NT2/D1 (cell line): ENCODE results near the gene TMEM40.

Source experiments
- DNase-seq: peaks from one replicate; pipeline ENCODE4 v3.0.0-alpha.2; 2011; ENCODE audit warnings: low read depth, low spot score
- H3K27me3 ChIP-seq: 2 replicates; pipeline ENCODE4 v1.6.0; 2011; ENCODE audit warnings: mild to moderate bottlenecking; ENCODE audit not compliant: insufficient read length, insufficient read depth
- H3K36me3 ChIP-seq: 2 replicates; pipeline ENCODE4 v1.6.1; 2011; ENCODE audit warnings: mild to moderate bottlenecking, low read length, mixed read lengths; ENCODE audit not compliant: insufficient read depth, insufficient read length
- H3K4me1 ChIP-seq: 2 replicates; pipeline ENCODE4 v1.5.1; 2011; ENCODE audit not compliant: insufficient read depth, insufficient read length
- H3K4me3 ChIP-seq: 2 replicates; pipeline ENCODE4 v1.5.1; 2011; ENCODE audit warnings: low read depth; ENCODE audit not compliant: insufficient read length
- H3K9ac ChIP-seq: 2 replicates; pipeline ENCODE4 v1.6.0; 2011; ENCODE audit warnings: low read depth; ENCODE audit not compliant: insufficient read length
- H3K9me3 ChIP-seq: 2 replicates; pipeline ENCODE4 v1.5.1; 2011; ENCODE audit warnings: mild to moderate bottlenecking, low read length; ENCODE audit not compliant: insufficient read depth
- SUZ12 ChIP-seq: IDR thresholded peaks from 2 replicates; pipeline ENCODE4 v1.6.1; 2011; ENCODE audit not compliant: insufficient read length, insufficient read depth; ENCODE audit errors: extremely low read depth
- YY1 ChIP-seq: IDR thresholded peaks from 2 replicates; pipeline ENCODE4 v1.6.1; 2011; ENCODE audit not compliant: insufficient read length, insufficient read depth
- ZNF274 ChIP-seq: IDR thresholded peaks from 2 replicates; pipeline ENCODE4 v1.6.1; 2011; ENCODE audit warnings: mild to moderate bottlenecking, low read depth, low read length

TMEM40 gene

GRCh38 chr3:12743583-12743982 lies 15.5 kb downstream of the TMEM40 start:
- H3K4me1 ChIP-seq, result peaks cover 11% of the 10 kb centered on the region
- H3K27me3 ChIP-seq, result no peaks in the 10 kb centered on the region
- H3K9me3 ChIP-seq, result no peaks in the 10 kb centered on the region
- H3K9ac ChIP-seq, result no peak overlapping the region
- no peaks in the 10 kb centered on the region for H3K36me3 ChIP-seq
- no peak for TF ChIP-seq SUZ12
- no peak for TF ChIP-seq ZNF274
- TF ChIP-seq YY1, result no peak
- DNase-seq, result no peak
- H3K4me3 ChIP-seq, result no peak overlapping the region

GRCh38 chr3:12742330-12743107 lies 16.5 kb downstream of the TMEM40 start:
- no peak for DNase-seq
- Histone ChIP-seq H3K36me3 (no peaks in the 10 kb centered on the region), H3K27me3 (no peaks in the 10 kb centered on the region), H3K9me3 (no peaks in the 10 kb centered on the region), H3K9ac (no peak overlapping the region), H3K4me3 (no peak overlapping the region), H3K4me1 (peaks cover 14% of the 10 kb centered on the region)
- TF ChIP-seq YY1, result no peak
- no peak for TF ChIP-seq ZNF274
- no peak for TF ChIP-seq SUZ12

GRCh38 chr3:12741209-12741608 lies 17.9 kb downstream of the TMEM40 start:
- TF ChIP-seq ZNF274 (no peak), YY1 (no peak), SUZ12 (no peak)
- Histone ChIP-seq H3K27me3 (no peaks in the 10 kb centered on the region), H3K4me1 (peaks cover 9% of the 10 kb centered on the region), H3K9ac (no peak overlapping the region), H3K9me3 (no peaks in the 10 kb centered on the region), H3K4me3 (no peak overlapping the region), H3K36me3 (no peaks in the 10 kb centered on the region)
- no peak for DNase-seq

GRCh38 chr3:12737833-12738232 lies 21.2 kb downstream of the TMEM40 start:
- Histone ChIP-seq H3K9me3 (no peaks in the 10 kb centered on the region), H3K4me1 (peaks cover 9% of the 10 kb centered on the region), H3K36me3 (no peaks in the 10 kb centered on the region), H3K27me3 (no peaks in the 10 kb centered on the region), H3K9ac (no peak overlapping the region), H3K4me3 (no peak overlapping the region)
- TF ChIP-seq YY1, result no peak
- TF ChIP-seq ZNF274, result no peak
- no peak for TF ChIP-seq SUZ12
- DNase-seq, result no peak

GRCh38 chr3:12737319-12737718 lies 21.7 kb downstream of the TMEM40 start:
- H3K27me3 ChIP-seq, result no peaks in the 10 kb centered on the region
- H3K36me3 ChIP-seq, result no peaks in the 10 kb centered on the region
- TF ChIP-seq ZNF274, result no peak
- TF ChIP-seq YY1, result no peak
- TF ChIP-seq SUZ12, result no peak
- H3K4me1 ChIP-seq, result peaks cover 9% of the 10 kb centered on the region
- no peak overlapping the region for H3K4me3 ChIP-seq
- H3K9ac ChIP-seq, result no peak overlapping the region
- DNase-seq, result no peak
- H3K9me3 ChIP-seq, result no peaks in the 10 kb centered on the region

- no peaks in the 10 kb centered on the region for H3K27me3 ChIP-seq
- no peaks in the 10 kb centered on the region for H3K9me3 ChIP-seq
- DNase-seq, result no peak
- no peak for TF ChIP-seq YY1
- H3K4me3 ChIP-seq, result no peak overlapping the region
- no peak overlapping the region for H3K9ac ChIP-seq
- peaks cover 3% of the 10 kb centered on the region for H3K4me1 ChIP-seq
- no peaks in the 10 kb centered on the region for H3K36me3 ChIP-seq
These were observed 24.1 kb downstream of the TMEM40 start for GRCh38 chr3:12734960-12735359.

GRCh38 chr3:12733566-12733965 lies 25.5 kb downstream of the TMEM40 start:
- no peaks in the 10 kb centered on the region for H3K9me3 ChIP-seq
- no peaks in the 10 kb centered on the region for H3K27me3 ChIP-seq
- TF ChIP-seq YY1 (no peak), SUZ12 (no peak), ZNF274 (no peak)
- no peak overlapping the region for H3K9ac ChIP-seq
- H3K4me1 ChIP-seq, result peaks cover 3% of the 10 kb centered on the region
- H3K36me3 ChIP-seq, result no peaks in the 10 kb centered on the region
- no peak overlapping the region for H3K4me3 ChIP-seq
- no peak for DNase-seq
